SK-N-SH (cell line): ENCODE measurements around the gene ETV3. TPM values are rescaled to one million over a fixed set of nuclear protein-coding genes. Genes with fewer than 3 reads are reported as not detected.

Experiments used
- CTCF ChIA-PET: fragments of 300-600, 350-600 bp; formaldehyde crosslinking; extraction: SDS; loops from one replicate; lab custom pipeline; 2021; lab: Yijun Ruan, JAX
- POLR2A ChIA-PET: fragments of 350-600 bp; sonication (Branson Sonifier 250); formaldehyde crosslinking; extraction: SDS; loops from one replicate; lab custom pipeline; 2020; ENCODE audit warnings: antibody characterized with exemption, inconsistent platforms; lab: Yijun Ruan, JAX
- DNase-seq: peaks from one replicate; pipeline ENCODE4 v3.0.0; 2012
- H2AFZ ChIP-seq: fragments of 200-600 bp; sonication (generic); 2 replicates; pipeline ENCODE4 v1.8.1; 2016; ENCODE audit warnings: antibody characterized with exemption, mild to moderate bottlenecking, low read depth
- H3F3A ChIP-seq: fragments of 200-600 bp; sonication (generic); replicated peaks from 2 replicates; pipeline ENCODE3; 2016; ENCODE audit warnings: antibody characterized with exemption, mild to moderate bottlenecking; ENCODE audit not compliant: insufficient read depth
- H3K27ac ChIP-seq, 2 experiments: fragments of 200-500 bp in 1 of 2; fragments of 200-600 bp in 1 of 2; sonication (Bioruptor generic) in 1 of 2; sonication (generic), shearing (Covaris generic) in 1 of 2; 2 replicates each; pipeline versions ENCODE4 v1.5.1 to v1.6.1; 2014 to 2016; ENCODE audit warnings: low read depth in 2 of 2, inconsistent platforms in 1 of 2, low read length in 1 of 2, mild to moderate bottlenecking in 1 of 2, mixed read lengths in 1 of 2
- H3K27me3 ChIP-seq: fragments of 200-600 bp; sonication (generic), shearing (Covaris generic); 2 replicates; pipeline ENCODE4 v1.6.1; 2016; ENCODE audit warnings: mixed run types; ENCODE audit not compliant: insufficient read depth
- H3K36me3 ChIP-seq, 2 experiments: fragments of 200-500 bp in 1 of 2; fragments of 200-600 bp in 1 of 2; sonication (Bioruptor generic) in 1 of 2; sonication (generic) in 1 of 2; replicated peaks in 1 of 2; 2 replicates each; pipeline versions ENCODE3 to v1.5.1; 2014 to 2016; ENCODE audit warnings: low read length in 1 of 2, mild to moderate bottlenecking in 1 of 2; ENCODE audit not compliant: insufficient read depth in 2 of 2, control insufficient read depth in 1 of 2
- H3K4me1 ChIP-seq, 2 experiments: fragments of 200-500 bp in 1 of 2; fragments of 200-600 bp in 1 of 2; sonication (Bioruptor generic) in 1 of 2; sonication (generic), shearing (Covaris generic) in 1 of 2; 2 replicates each; pipeline versions ENCODE4 v1.5.1 to v1.6.1; 2014 to 2016; ENCODE audit warnings: low read depth in 1 of 2, low read length in 1 of 2, mixed run types in 1 of 2; ENCODE audit not compliant: insufficient read depth in 2 of 2, control insufficient read depth in 1 of 2
- H3K4me2 ChIP-seq: fragments of 200-600 bp; sonication (generic), shearing (Covaris generic); 2 replicates; pipeline ENCODE4 v1.6.1; 2017; ENCODE audit warnings: mixed run types
- H3K4me3 ChIP-seq, 2 experiments: fragments of 200-500 bp in 1 of 2; fragments of 200-600 bp in 1 of 2; sonication (Bioruptor generic) in 1 of 2; sonication (generic), shearing (Covaris generic) in 1 of 2; 2 replicates each; pipeline versions ENCODE4 v1.5.1 to v1.8.1; 2014 to 2016; ENCODE audit warnings: low read depth in 2 of 2, inconsistent platforms in 1 of 2, low read length in 1 of 2, mild to moderate bottlenecking in 1 of 2, mixed read lengths in 1 of 2, moderate library complexity in 1 of 2
- H3K79me2 ChIP-seq: fragments of 200-600 bp; sonication (generic); 2 replicates; pipeline ENCODE4 v1.8.1; 2017; ENCODE audit warnings: mild to moderate bottlenecking; ENCODE audit not compliant: insufficient read depth
- H3K9ac ChIP-seq: fragments of 200-600 bp; sonication (generic); 2 replicates; pipeline ENCODE4 v1.6.1; 2017; ENCODE audit warnings: mixed run types
- H3K9me2 ChIP-seq: fragments of 200-600 bp; sonication (generic); 2 replicates; pipeline ENCODE4 v1.6.1; 2017; ENCODE audit warnings: mixed run types
- H3K9me3 ChIP-seq: fragments of 200-600 bp; sonication (generic); 2 replicates; pipeline ENCODE4 v1.6.1; 2017; ENCODE audit warnings: mixed run types, mild to moderate bottlenecking, moderate library complexity
- H4K20me1 ChIP-seq: fragments of 200-600 bp; sonication (generic); 2 replicates; pipeline ENCODE4 v1.6.1; 2017; ENCODE audit warnings: mild to moderate bottlenecking, mixed run types; ENCODE audit not compliant: insufficient read depth
- CTCF ChIP-seq: fragments of 200-600 bp; sonication (generic); IDR thresholded peaks from 2 replicates; pipeline ENCODE4 v1.6.1; 2017; ENCODE audit warnings: antibody characterized with exemption, mild to moderate bottlenecking, moderate library complexity
- EP300 ChIP-seq, 2 experiments: IDR thresholded peaks; 2 replicates each; pipeline versions ENCODE4 v1.4.0 to v1.6.1; 2012; ENCODE audit warnings: borderline replicate concordance in 1 of 2, low read depth in 1 of 2, low read length in 1 of 2
- RAD21 ChIP-seq: IDR thresholded peaks from 2 replicates; pipeline ENCODE4 v1.6.1; 2012; ENCODE audit warnings: mild to moderate bottlenecking, low read length
- SMC3 ChIP-seq: IDR thresholded peaks from 2 replicates; pipeline ENCODE4 v1.6.1; 2012; ENCODE audit warnings: low read depth, low read length, improper control_type of control experiment
- WGBS: methylation state at CpG from one replicate; pipeline ENCODE4 v1.1.6; 2017; ENCODE audit warnings: low lambda C conversion rate; 5-methylcytosine and 5-hydroxymethylcytosine counted together
- polyA plus RNA-seq, 3 experiments: library from polyadenylated mRNA; depleted of rRNA; stranded (reverse); fragments of >200 nt; gene quantifications; 2 replicates each; pipeline ENCODE4 v1.2.3, GENCODE V29; 2012

ETV3 gene
- polyA plus RNA-seq, 1 of the 3 experiments (the other 2 are of a cell fraction), result 5.4 TPM

- Histone ChIP-seq H3K27ac (no peak overlapping the region), H3K4me3 (peak overlapping the region in 1 of 2 experiments; percentile 19; a peak in 1 of 4 replicates), H3K9ac (no peak overlapping the region), H4K20me1 (no peaks in the 10 kb centered on the region)
- CTCF ChIA-PET, result interaction anchor here (0.6 to 2.8 kb wide), 22 partner anchors 9 to 214 kb away, joined by 3 to 20 read pairs (median 4); partner anchors contain the start of genes ETV3 and NTRK1
- TF ChIP-seq EP300 (IDR thresholded peaks at IDR 0.05; ENCODE audit: borderline replicate concordance in 1 of 2, low read depth in 1 of 2, low read length in 1 of 2) (no peak), SMC3 (peak; percentile 47), RAD21 (peak; percentile 62), CTCF (peak; percentile 57)
- TF ChIP-seq, all 33 proteins: peak for 3
- Histone ChIP-seq H3K27me3 (peaks cover 12% of the 10 kb centered on the region; the same call in 1 of the 2 replicates), H3F3A (no peaks in the 10 kb centered on the region), H3K9me2 (no peaks in the 10 kb centered on the region), H3K4me2 (peak overlapping the region; percentile 37), H3K36me3 (no peaks in the 10 kb centered on the region), H2AFZ (peak overlapping the region; percentile 29; the same call in 1 of the 2 replicates), H3K79me2 (no peaks in the 10 kb centered on the region), H3K9me3 (no peaks in the 10 kb centered on the region), H3K4me1 (peaks cover 0 to 8% of the 10 kb centered on the region in 2 experiments; a peak in 2 of 4 replicates)
- 82% methylated on average over 7 of the region's 35 CpGs for WGBS
- POLR2A ChIA-PET, result interaction anchor here (1.6 kb wide), 1 partner anchor 160 kb away, joined by 3 read pairs; no protein-coding TSS in a partner anchor
- DNase-seq, result peak; percentile 67
These were observed 64.1 kb downstream of the ETV3 start for GRCh38 chr1:157073944-157074685.

Other genes with a start within 250 kb of the ETV3 start
- gene PEAR1, start 244.7 kb downstream of the ETV3 start, polyA plus RNA-seq (2012; rRNA removed), result 1.2 and 1.7 TPM in 2 replicates
- gene LRRC71, start 217.8 kb downstream of the ETV3 start, polyA plus RNA-seq (2012; rRNA removed), result 0.03 TPM in 1 of 2 replicates, not detected in the other
- gene ARHGEF11, start 92.7 kb downstream of the ETV3 start, polyA plus RNA-seq (2012; rRNA removed), result 16.8 and 19.0 TPM in 2 replicates
- gene ETV3L, start 38.6 kb downstream of the ETV3 start, polyA plus RNA-seq (2012; rRNA removed), result not detected in 2 replicates